Bronchial smooth muscle cell (primary cell): Measurements from ENCODE around the gene CLVS2. TPM values are rescaled to one million over a fixed set of nuclear protein-coding genes. Genes with fewer than 3 reads are reported as not detected.

Source experiments
- total RNA-seq: library from RNA; depleted of rRNA; stranded (reverse); fragments of >200 nt; gene quantifications from 2 replicates; pipeline ENCODE4 v1.2.1, GENCODE V29; 2014

The CLVS2 gene
- total RNA-seq: under 0.01 TPM in 1 of 2 replicates, not detected in the other

GRCh38 chr6:122995921-122996793, at the start of gene CLVS2:
Gene CLVS2 (plus strand): TSS chr6:122996235. CDS start chr6:122997778, 1,543 bp downstream.

Other genes with a start within 250 kb of the CLVS2 start
- not detected in 2 replicates for gene FABP7, start 216.5 kb upstream of the CLVS2 start, total RNA-seq
- gene SMPDL3A, start 207.0 kb upstream of the CLVS2 start, total RNA-seq: 24.4 and 57.7 TPM in 2 replicates